ENCODE results near the gene KLK4. TPM values are rescaled to one million over a fixed set of nuclear protein-coding genes. Genes with fewer than 3 reads are reported as not detected.

Gene KLK4
- total and polyA plus RNA-seq, 2 of the 4 experiments (the other 2 are of a cell fraction), result not detected

DNA sequence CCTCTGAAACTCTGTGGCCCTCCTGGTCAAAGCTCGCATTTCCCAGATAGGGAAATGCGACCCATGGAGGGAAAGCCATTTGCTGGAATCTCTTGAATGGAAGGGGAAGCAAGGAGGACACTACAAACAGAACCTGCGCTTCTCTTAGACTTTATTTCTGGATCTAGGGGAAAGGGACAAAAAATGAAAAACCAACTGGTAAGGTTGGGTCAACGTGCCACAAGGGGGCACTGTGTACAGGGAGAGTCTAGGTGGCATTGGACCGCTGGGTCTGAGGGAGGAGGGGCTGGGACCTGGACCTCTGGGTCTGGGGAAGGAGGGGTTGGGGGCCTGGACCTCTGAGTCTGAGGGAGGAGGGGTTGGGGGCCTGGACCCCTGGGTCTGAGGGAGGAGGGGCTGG, 5.0 kb downstream of the KLK4 start:
- H2BK120ac ChIP-seq (ENCODE audit: low read depth, low read length), result no peak overlapping the region
- no peak overlapping the region for H2BK15ac ChIP-seq (ENCODE audit: low read depth, low read length)
- H3K9me3 ChIP-seq (ENCODE audit: control insufficient read depth, insufficient read depth, low read length), result no peaks in the 10 kb centered on the region
- no peaks in the 10 kb centered on the region for H3K79me1 ChIP-seq (ENCODE audit: low read depth in 1 of 2, low read length in 2 of 2)
- H4K91ac ChIP-seq (ENCODE audit: insufficient read depth, low read depth, low read length), result no peak overlapping the region
- no peak for ATAC-seq (ENCODE audit: low read depth)
- H4K8ac ChIP-seq (ENCODE audit: low read depth in 2 of 2, low read length in 2 of 2), result no peak overlapping the region
- H3K4ac ChIP-seq (ENCODE audit: low read depth, low read length), result no peak overlapping the region
- intact Hi-C loops (cut with micrococcal nuclease), result loop anchor here (1.0 kb wide), 1 partner anchor 16 kb away; no protein-coding TSS in a partner anchor
- H3K23ac ChIP-seq (ENCODE audit: low read depth, low read length), result no peak overlapping the region
- no peak overlapping the region for H2BK5ac ChIP-seq (ENCODE audit: low read depth, low read length, poor library complexity, severe bottlenecking)
- H3K4me1 ChIP-seq (ENCODE audit: control insufficient read depth, insufficient read depth, low read length), result no peaks in the 10 kb centered on the region
- no peak overlapping the region for H2AK9ac ChIP-seq (replicated peaks; ENCODE audit: low read depth, low read length, poor library complexity)
- H3K56ac ChIP-seq (ENCODE audit: extremely low read depth, insufficient read depth, low read length), result no peak overlapping the region
- no peak overlapping the region for H3K14ac ChIP-seq (replicated peaks; ENCODE audit: low read depth, low read length)
- peaks cover 5% of the 10 kb centered on the region for H3K27me3 ChIP-seq (ENCODE audit: control insufficient read depth, insufficient read depth, low read length)
- CTCF ChIA-PET, result interaction anchor here (0.8 kb wide), 1 partner anchor 12 kb away, joined by 3 read pairs; no protein-coding TSS in a partner anchor
- H3K4me3 ChIP-seq (ENCODE audit: insufficient read depth, low read depth, low read length), result no peak overlapping the region
- H4K20me1 ChIP-seq (ENCODE audit: insufficient read depth, low read length), result no peaks in the 10 kb centered on the region
- BruUV-seq (replicated peaks), result no TSS peak
- POLR2A ChIA-PET (ENCODE audit: unreplicated experiment), result no interaction called here
- no peak overlapping the region for H4K5ac ChIP-seq (ENCODE audit: low read depth, low read length)
- no peak overlapping the region for H3K18ac ChIP-seq (ENCODE audit: low read depth, low read length)
- dilution Hi-C loops (cut with HindIII; ENCODE audit: low sequenced_read_pairs, unreplicated experiment), result no loop called here
- no peaks in the 10 kb centered on the region for H3K9me1 ChIP-seq (ENCODE audit: insufficient read depth, low read length)
- no peak overlapping the region for H2AFZ ChIP-seq (replicated peaks; ENCODE audit: low read length, poor library complexity)
- in situ Hi-C loops (cut with MboI; ENCODE audit: low sequenced_read_pairs), result no loop called here
- DNase-seq, result no peak
- TF ChIP-seq MXI1 (IDR thresholded peaks at IDR 0.05; ENCODE audit: borderline replicate concordance, low read depth, low read length), result no peak
- TF ChIP-seq, protein P1, sequence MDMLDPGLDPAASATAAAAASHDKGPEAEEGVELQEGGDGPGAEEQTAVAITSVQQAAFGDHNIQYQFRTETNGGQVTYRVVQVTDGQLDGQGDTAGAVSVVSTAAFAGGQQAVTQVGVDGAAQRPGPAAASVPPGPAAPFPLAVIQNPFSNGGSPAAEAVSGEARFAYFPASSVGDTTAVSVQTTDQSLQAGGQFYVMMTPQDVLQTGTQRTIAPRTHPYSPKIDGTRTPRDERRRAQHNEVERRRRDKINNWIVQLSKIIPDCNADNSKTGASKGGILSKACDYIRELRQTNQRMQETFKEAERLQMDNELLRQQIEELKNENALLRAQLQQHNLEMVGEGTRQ (IDR thresholded peaks at IDR 0.05; ENCODE audit: low read depth, low read length), result no peak
- TF ChIP-seq, protein P2, sequence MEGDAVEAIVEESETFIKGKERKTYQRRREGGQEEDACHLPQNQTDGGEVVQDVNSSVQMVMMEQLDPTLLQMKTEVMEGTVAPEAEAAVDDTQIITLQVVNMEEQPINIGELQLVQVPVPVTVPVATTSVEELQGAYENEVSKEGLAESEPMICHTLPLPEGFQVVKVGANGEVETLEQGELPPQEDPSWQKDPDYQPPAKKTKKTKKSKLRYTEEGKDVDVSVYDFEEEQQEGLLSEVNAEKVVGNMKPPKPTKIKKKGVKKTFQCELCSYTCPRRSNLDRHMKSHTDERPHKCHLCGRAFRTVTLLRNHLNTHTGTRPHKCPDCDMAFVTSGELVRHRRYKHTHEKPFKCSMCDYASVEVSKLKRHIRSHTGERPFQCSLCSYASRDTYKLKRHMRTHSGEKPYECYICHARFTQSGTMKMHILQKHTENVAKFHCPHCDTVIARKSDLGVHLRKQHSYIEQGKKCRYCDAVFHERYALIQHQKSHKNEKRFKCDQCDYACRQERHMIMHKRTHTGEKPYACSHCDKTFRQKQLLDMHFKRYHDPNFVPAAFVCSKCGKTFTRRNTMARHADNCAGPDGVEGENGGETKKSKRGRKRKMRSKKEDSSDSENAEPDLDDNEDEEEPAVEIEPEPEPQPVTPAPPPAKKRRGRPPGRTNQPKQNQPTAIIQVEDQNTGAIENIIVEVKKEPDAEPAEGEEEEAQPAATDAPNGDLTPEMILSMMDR (conservative IDR thresholded peaks at IDR 0.05; ENCODE audit: low read depth, low read length), result peak; percentile 23
- no CpG with 5 or more reads among the region's 5 CpGs for WGBS, 2 experiments (ENCODE audit: extremely low coverage in 2 of 2, insufficient read length in 1 of 2)
- no peaks in the 10 kb centered on the region for H3K36me3 ChIP-seq (ENCODE audit: control insufficient read depth, insufficient read depth, low read length)
- H2AK5ac ChIP-seq (ENCODE audit: low read depth, low read length), result no peak overlapping the region
- no peak overlapping the region for H3K4me2 ChIP-seq (ENCODE audit: low read depth, low read length)
- no peak overlapping the region for H3K27ac ChIP-seq (ENCODE audit: insufficient read depth, low read length)
- H3K9ac ChIP-seq (ENCODE audit: low read depth, low read length), result no peak overlapping the region
- H2BK20ac ChIP-seq (ENCODE audit: low read depth, low read length), result no peak overlapping the region

All from IMR-90 (cell line).